ENCODE measurements around the gene FXYD6.

FXYD6 gene

DNA sequence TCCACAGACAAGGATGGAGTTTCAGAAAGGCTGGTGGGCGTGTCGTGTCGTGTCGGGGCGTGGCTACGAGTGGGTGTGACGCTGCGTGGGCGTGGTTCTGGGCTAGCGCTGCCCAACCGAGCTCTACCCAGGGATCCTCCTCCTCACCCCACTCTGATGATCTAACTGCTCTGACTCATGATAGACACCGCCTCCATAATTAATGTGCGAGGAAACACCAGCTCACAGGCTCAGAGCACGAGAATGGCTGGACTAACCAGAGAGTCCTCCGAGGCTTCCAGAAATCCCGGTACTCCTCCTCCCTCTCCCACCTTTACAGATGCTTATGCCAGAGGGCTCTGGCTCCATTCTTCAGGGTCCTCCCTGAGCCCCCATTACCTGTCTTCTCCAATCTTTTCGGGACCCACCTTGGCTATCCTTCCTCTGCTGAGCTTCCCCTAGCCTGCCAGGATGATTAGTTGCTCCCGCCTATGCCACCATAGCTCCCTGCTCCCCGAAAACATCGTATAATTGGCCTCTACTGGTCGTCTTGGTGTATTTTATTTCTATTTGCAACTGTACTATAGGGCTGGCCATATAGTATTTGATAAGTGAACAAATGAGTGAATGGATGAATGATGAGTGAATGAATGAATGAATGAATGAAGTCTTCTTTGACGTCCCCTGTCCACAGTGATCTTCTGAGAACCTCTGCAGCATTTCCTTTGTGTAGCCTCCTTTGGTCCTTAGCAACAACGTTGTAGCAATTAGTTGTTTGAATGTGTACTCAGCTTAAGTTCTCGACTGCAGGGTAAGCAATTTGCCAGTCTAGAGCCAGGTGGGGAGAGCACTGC, 31.0 kb upstream of the FXYD6 start:
- H3K36me3 ChIP-seq (ENCODE audit: low read length) = no peaks in the 10 kb centered on the region
- H3K4me2 ChIP-seq (ENCODE audit: low read depth, low read length, poor library complexity, severe bottlenecking) = peak overlapping the region; percentile 30
- no peaks in the 10 kb centered on the region for H3F3A ChIP-seq (ENCODE audit: insufficient read depth)
- H4K20me1 ChIP-seq (ENCODE audit: low read depth, low read length) = no peaks in the 10 kb centered on the region
- no peaks in the 10 kb centered on the region for H3K79me2 ChIP-seq (ENCODE audit: insufficient read depth, low read length)
- no peak overlapping the region for H3K9ac ChIP-seq (ENCODE audit: low read length)
- no peak overlapping the region for H3K27ac ChIP-seq (ENCODE audit: low read depth, low read length)
- no peak for TF ChIP-seq EZH2phosphoT487 (conservative IDR thresholded peaks at IDR 0.05; ENCODE audit: low read length)
- TF ChIP-seq, protein P1, sequence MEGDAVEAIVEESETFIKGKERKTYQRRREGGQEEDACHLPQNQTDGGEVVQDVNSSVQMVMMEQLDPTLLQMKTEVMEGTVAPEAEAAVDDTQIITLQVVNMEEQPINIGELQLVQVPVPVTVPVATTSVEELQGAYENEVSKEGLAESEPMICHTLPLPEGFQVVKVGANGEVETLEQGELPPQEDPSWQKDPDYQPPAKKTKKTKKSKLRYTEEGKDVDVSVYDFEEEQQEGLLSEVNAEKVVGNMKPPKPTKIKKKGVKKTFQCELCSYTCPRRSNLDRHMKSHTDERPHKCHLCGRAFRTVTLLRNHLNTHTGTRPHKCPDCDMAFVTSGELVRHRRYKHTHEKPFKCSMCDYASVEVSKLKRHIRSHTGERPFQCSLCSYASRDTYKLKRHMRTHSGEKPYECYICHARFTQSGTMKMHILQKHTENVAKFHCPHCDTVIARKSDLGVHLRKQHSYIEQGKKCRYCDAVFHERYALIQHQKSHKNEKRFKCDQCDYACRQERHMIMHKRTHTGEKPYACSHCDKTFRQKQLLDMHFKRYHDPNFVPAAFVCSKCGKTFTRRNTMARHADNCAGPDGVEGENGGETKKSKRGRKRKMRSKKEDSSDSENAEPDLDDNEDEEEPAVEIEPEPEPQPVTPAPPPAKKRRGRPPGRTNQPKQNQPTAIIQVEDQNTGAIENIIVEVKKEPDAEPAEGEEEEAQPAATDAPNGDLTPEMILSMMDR (IDR thresholded peaks at IDR 0.05; ENCODE audit: insufficient read depth, low read length, poor library complexity, severe bottlenecking) = no peak
- no peak overlapping the region for H3K4me3 ChIP-seq (ENCODE audit: insufficient read depth, low read length, poor library complexity, severe bottlenecking)
- no peak overlapping the region for H2AFZ ChIP-seq (ENCODE audit: low read depth, low read length, severe bottlenecking)
- H3K9me2 ChIP-seq (replicated peaks; ENCODE audit: insufficient read depth, low read length) = no peaks in the 10 kb centered on the region
- H3K27me3 ChIP-seq (ENCODE audit: low read length) = no peaks in the 10 kb centered on the region
- H3K9me3 ChIP-seq (ENCODE audit: insufficient read depth, low read length) = no peaks in the 10 kb centered on the region

DNA sequence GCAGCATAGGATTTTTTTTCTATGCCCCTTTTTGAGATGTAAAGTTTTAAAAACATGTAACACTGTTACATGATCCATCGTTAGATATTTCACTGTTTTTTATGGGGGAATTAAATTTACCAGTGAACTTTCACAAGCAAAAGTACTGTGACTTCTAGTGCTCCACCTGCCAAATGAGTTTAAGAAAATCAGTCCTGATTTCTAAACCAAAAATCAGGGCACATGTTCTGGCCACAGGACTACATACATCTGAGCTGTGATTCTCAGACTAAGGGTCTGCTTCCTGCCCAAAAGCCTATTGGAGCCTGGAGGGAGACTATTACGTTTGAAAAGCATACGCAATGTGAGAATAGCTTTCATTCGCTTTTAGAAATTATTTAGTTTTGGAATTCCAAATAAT, 30.3 kb upstream of the FXYD6 start:
- H3K9me2 ChIP-seq (replicated peaks; ENCODE audit: insufficient read depth, low read length) = no peaks in the 10 kb centered on the region
- no peak overlapping the region for H3K4me2 ChIP-seq (ENCODE audit: low read depth, low read length, poor library complexity, severe bottlenecking)
- no peaks in the 10 kb centered on the region for H3K36me3 ChIP-seq (ENCODE audit: low read length)
- H2AFZ ChIP-seq (ENCODE audit: low read depth, low read length, severe bottlenecking) = no peak overlapping the region
- H3F3A ChIP-seq (ENCODE audit: insufficient read depth) = no peaks in the 10 kb centered on the region
- no peaks in the 10 kb centered on the region for H3K79me2 ChIP-seq (ENCODE audit: insufficient read depth, low read length)
- H3K27me3 ChIP-seq (ENCODE audit: low read length) = no peaks in the 10 kb centered on the region
- TF ChIP-seq EZH2phosphoT487 (conservative IDR thresholded peaks at IDR 0.05; ENCODE audit: low read length) = no peak
- TF ChIP-seq, protein P1 (IDR thresholded peaks at IDR 0.05; ENCODE audit: insufficient read depth, low read length, poor library complexity, severe bottlenecking) = no peak
- no peak overlapping the region for H3K4me3 ChIP-seq (ENCODE audit: insufficient read depth, low read length, poor library complexity, severe bottlenecking)
- no peaks in the 10 kb centered on the region for H3K9me3 ChIP-seq (ENCODE audit: insufficient read depth, low read length)
- H3K9ac ChIP-seq (ENCODE audit: low read length) = no peak overlapping the region
- H3K27ac ChIP-seq (ENCODE audit: low read depth, low read length) = no peak overlapping the region
- H4K20me1 ChIP-seq (ENCODE audit: low read depth, low read length) = no peaks in the 10 kb centered on the region

DNA sequence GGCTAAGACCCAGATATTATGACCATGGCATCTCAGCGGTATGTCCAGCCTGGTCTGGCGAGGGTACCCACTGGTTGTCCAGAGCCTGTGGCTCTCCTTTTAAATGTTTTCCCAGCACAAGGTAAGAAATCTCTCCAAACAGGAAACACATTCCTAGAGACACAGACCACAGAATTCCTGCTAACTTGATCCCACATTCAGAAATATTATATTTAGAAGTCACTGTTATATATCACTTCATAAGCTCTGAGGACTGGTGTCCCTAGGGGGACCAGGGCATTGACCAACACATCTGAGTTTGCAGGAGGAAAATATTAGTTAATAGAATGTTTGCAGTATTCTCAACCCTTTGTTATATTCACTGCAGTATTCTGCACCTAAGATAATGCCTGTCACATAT, 29.7 kb upstream of the FXYD6 start:
- Histone ChIP-seq H3F3A (ENCODE audit: insufficient read depth) (no peaks in the 10 kb centered on the region), H3K27me3 (ENCODE audit: low read length) (no peaks in the 10 kb centered on the region), H3K79me2 (ENCODE audit: insufficient read depth, low read length) (no peaks in the 10 kb centered on the region), H3K9me3 (ENCODE audit: insufficient read depth, low read length) (no peaks in the 10 kb centered on the region), H3K4me3 (ENCODE audit: insufficient read depth, low read length, poor library complexity, severe bottlenecking) (no peak overlapping the region), H4K20me1 (ENCODE audit: low read depth, low read length) (no peaks in the 10 kb centered on the region), H3K4me2 (ENCODE audit: low read depth, low read length, poor library complexity, severe bottlenecking) (no peak overlapping the region), H3K9ac (ENCODE audit: low read length) (no peak overlapping the region), H3K36me3 (ENCODE audit: low read length) (no peaks in the 10 kb centered on the region), H2AFZ (ENCODE audit: low read depth, low read length, severe bottlenecking) (no peak overlapping the region), H3K9me2 (replicated peaks; ENCODE audit: insufficient read depth, low read length) (no peaks in the 10 kb centered on the region), H3K27ac (ENCODE audit: low read depth, low read length) (no peak overlapping the region)
- no peak for TF ChIP-seq EZH2phosphoT487 (conservative IDR thresholded peaks at IDR 0.05; ENCODE audit: low read length)
- TF ChIP-seq, protein P1 (IDR thresholded peaks at IDR 0.05; ENCODE audit: insufficient read depth, low read length, poor library complexity, severe bottlenecking) = no peak

Data from SU-DHL-6 (cell line).